Thoracic aorta (tissue), 2 donors: ENCODE results near the gene LAIR2. TPM values are rescaled to one million over a fixed set of nuclear protein-coding genes. Genes with fewer than 3 reads are reported as not detected.
"Not testable (repeated sequence)": the region's sequence is repeated elsewhere in the genome, so short reads cannot be mapped to it uniquely, and the experiment has no call there.

ENCODE experiments used
- ATAC-seq: fragments of 150-250 bp; one replicate; pipeline ENCODE4 v1.8.0; 2017; ENCODE audit warnings: low read depth; ENCODE audit not compliant: insufficient number of reproducible peaks, low FRiP score
- DNase-seq: peaks from one replicate; pipeline ENCODE4 v3.0.0-alpha.2; 2020; ENCODE audit warnings: low spot score
- H3K27ac ChIP-seq, 2 donors: fragments of 200-600 bp; sonication (generic); 1 replicate in 1 of 2; 2 replicates in 1 of 2; pipeline ENCODE4 v1.5.1; 2016; ENCODE audit warnings: mild to moderate bottlenecking in 2 of 2, moderate library complexity in 2 of 2
- H3K27me3 ChIP-seq: fragments of 200-600 bp; sonication (generic); replicated peaks from 2 replicates; pipeline ENCODE4 v1.6.0; 2016; ENCODE audit warnings: mild to moderate bottlenecking; ENCODE audit not compliant: insufficient read depth
- H3K36me3 ChIP-seq: fragments of 200-600 bp; sonication (generic); one replicate; pipeline ENCODE4 v1.5.1; 2016
- H3K4me1 ChIP-seq, 2 donors: fragments of 200-600 bp; sonication (generic); 1 replicate in 1 of 2; 2 replicates in 1 of 2; pipeline versions ENCODE4 v1.5.1 to v1.6.0; 2016; ENCODE audit warnings: low read depth in 2 of 2, mild to moderate bottlenecking in 1 of 2; ENCODE audit not compliant: control insufficient read depth in 1 of 2
- H3K4me3 ChIP-seq: fragments of 200-600 bp; sonication (generic); 2 replicates; pipeline ENCODE4 v1.5.1; 2016; ENCODE audit warnings: mild to moderate bottlenecking
- H3K9me3 ChIP-seq: fragments of 200-600 bp; sonication (generic); 2 replicates; pipeline ENCODE4 v1.5.1; 2016
- CTCF ChIP-seq: fragments of 200-600 bp; sonication (generic); IDR thresholded peaks from one replicate; pipeline ENCODE4 v1.5.1; 2019; ENCODE audit warnings: antibody characterized with exemption
- total RNA-seq, 2 donors: library from RNA; depleted of rRNA; stranded (reverse); fragments of >200 nt; gene quantifications; one replicate each; pipeline versions ENCODE4 v1.1.0 to v1.2.3, GENCODE V29; 2016

LAIR2 gene
- total RNA-seq, 2 donors from 2014 or later = not detected

GRCh38 chr19:54489766-54490165, 12.9 kb upstream of the LAIR2 start:
- Histone ChIP-seq H3K4me3 (no peak overlapping the region), H3K27me3 (no peaks in the 10 kb centered on the region), H3K36me3 (no peaks in the 10 kb centered on the region), H3K4me1 (no peaks in the 10 kb centered on the region), H3K27ac (no peak overlapping the region), H3K9me3 (no peaks in the 10 kb centered on the region)
- ATAC-seq = no peak
- no peak for TF ChIP-seq CTCF
- no peak for DNase-seq

DNA sequence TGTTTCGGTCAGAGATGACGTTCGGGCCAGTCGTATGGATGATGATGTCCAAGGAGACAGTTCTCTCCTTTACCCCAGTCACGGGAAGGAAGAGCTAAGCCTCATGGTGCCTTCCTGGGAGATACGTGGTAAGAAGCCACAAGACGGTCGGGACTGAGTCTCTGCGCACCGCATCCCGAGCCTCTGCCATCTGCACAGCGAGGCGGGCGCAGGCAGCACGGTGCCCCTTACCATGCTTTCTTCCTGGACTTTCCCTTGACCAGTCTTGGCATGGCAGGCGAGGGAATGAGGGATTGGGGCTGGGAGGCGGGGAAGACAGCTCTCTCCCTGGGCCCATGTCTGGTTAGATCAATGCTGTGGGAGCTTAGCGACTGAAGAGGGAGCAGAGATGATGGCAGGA, 10.1 kb upstream of the LAIR2 start:
- TF ChIP-seq CTCF = no peak
- H3K36me3 ChIP-seq = no peaks in the 10 kb centered on the region
- no peaks in the 10 kb centered on the region for H3K4me1 ChIP-seq
- no peaks in the 10 kb centered on the region for H3K9me3 ChIP-seq
- H3K4me3 ChIP-seq = no peak overlapping the region
- no peak overlapping the region for H3K27ac ChIP-seq
- DNase-seq (no peak), ATAC-seq (no peak)
- H3K27me3 ChIP-seq = no peaks in the 10 kb centered on the region

DNA sequence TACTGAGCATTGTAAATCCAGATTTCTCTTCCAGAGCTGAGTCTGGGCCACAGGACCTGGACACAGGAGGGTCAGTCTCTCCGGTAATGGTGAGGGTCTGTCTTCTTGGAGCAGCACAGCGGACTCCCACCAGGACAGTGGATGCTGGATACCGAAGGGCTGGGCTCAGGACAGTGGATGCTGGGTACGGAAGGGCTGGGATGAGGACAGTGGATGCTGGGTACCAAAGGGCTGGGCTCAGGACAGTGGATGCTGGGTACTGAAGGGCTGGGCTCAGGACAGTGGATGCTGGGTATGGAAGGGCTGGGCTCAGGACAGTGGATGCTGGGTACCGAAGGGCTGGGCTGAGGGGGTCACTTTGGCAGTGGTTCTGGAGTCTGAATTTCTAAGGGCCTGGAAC, 9.6 kb upstream of the LAIR2 start:
- not testable (repeated sequence) for H3K27ac ChIP-seq, H3K9me3 ChIP-seq, DNase-seq, H3K4me1 ChIP-seq, ATAC-seq, H3K4me3 ChIP-seq, H3K36me3 ChIP-seq, H3K27me3 ChIP-seq

DNA sequence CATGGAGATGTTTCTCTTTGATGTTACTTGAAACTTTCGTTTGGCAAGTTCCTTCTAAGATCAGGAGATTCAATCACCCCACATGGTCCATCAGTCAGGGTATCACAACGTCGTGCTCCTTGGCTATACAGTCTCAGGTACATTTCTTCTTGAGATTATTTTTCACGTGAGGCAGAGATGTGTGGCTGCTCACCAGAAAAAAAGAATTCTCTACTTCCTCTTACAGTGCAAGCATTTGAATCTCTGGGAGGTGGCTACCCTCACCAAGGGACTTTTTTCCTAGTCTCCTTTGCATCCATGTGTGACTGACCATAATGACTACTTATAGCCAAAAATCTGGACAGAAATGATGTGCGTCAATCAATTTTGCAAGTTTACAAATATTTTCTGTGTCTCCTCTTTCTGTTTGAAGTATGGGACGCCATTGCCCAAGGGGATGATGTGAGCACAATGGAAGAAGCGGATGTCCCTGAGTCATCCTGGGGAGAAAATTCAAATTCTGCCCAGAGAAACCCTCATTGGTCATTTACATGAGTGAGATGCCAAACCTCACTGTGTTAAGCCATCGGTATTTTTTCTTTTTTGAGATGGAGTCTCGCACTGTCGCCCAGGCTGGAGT, 8.6 kb upstream of the LAIR2 start:
- TF ChIP-seq CTCF = no peak
- Histone ChIP-seq H3K4me3 (no peak overlapping the region), H3K27ac (no peak overlapping the region), H3K4me1 (no peaks in the 10 kb centered on the region), H3K36me3 (no peaks in the 10 kb centered on the region), H3K27me3 (no peaks in the 10 kb centered on the region), H3K9me3 (no peaks in the 10 kb centered on the region)
- no peak for ATAC-seq
- no peak for DNase-seq

DNA sequence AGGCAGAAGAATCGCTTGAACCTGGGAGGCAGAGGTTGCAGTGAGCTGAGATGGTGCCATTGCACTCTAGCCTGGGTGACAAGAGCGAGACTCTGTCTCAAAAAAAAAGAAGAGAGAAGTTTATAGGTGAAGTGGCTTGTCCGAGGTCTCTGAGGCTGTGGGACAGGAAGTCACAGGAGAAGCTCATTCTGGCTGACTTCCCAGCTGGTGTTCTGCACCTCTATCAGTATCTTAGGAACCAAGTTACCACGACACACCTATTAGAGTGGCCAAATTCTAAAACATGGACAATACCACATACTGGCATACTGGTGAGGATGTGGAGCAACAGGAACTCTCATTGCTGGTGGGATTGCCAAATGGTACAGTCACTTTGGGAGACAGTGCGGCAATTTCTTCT, 7.3 kb upstream of the LAIR2 start:
- H3K9me3 ChIP-seq, ATAC-seq, H3K27me3 ChIP-seq, H3K4me3 ChIP-seq, H3K27ac ChIP-seq, DNase-seq, H3K36me3 ChIP-seq, H3K4me1 ChIP-seq: not testable (repeated sequence)

GRCh38 chr19:54497747-54498450, 4.7 kb upstream of the LAIR2 start:
- H3K27me3 ChIP-seq, H3K4me1 ChIP-seq, H3K4me3 ChIP-seq, ATAC-seq, H3K27ac ChIP-seq, H3K9me3 ChIP-seq, DNase-seq, H3K36me3 ChIP-seq: not testable (repeated sequence)

GRCh38 chr19:54498451-54498772, 4.2 kb upstream of the LAIR2 start:
- H3K27ac ChIP-seq, DNase-seq, H3K36me3 ChIP-seq, H3K4me1 ChIP-seq, H3K27me3 ChIP-seq, H3K4me3 ChIP-seq, ATAC-seq, H3K9me3 ChIP-seq: not testable (repeated sequence)

DNA sequence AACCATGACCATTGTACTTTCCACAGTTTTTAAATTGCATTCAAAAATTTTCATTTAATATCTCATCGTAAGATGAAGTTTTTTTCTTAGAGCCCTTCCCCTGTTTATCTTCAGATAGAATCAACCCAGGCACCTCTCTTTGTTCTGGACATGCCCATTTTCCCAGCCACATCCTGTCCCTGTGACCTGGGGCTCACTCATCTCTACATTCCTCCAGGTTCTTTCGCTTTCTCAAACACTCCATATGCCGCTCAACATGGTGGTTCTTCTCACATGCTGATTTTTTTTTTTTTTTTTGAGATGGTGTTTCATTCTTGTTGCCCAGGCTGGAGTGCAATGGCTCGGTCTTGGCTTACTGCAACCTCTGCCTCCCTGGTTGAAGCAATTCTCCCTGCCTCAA, 2.9 kb downstream of the LAIR2 start:
- H3K36me3 ChIP-seq, DNase-seq, H3K27ac ChIP-seq, H3K9me3 ChIP-seq, H3K4me1 ChIP-seq, ATAC-seq, H3K27me3 ChIP-seq, H3K4me3 ChIP-seq: not testable (repeated sequence)
